ENCODE results near the gene ARHGAP33. TPM values are rescaled to one million over a fixed set of nuclear protein-coding genes. Genes with fewer than 3 reads are reported as not detected.
A peak's percentile ranks its signal among the peaks of the same experiment; 100 is the strongest.

Gene ARHGAP33
- total and polyA plus RNA-seq, 4 donors, result 3.1 to 16.6 (median 12.2) TPM

DNA sequence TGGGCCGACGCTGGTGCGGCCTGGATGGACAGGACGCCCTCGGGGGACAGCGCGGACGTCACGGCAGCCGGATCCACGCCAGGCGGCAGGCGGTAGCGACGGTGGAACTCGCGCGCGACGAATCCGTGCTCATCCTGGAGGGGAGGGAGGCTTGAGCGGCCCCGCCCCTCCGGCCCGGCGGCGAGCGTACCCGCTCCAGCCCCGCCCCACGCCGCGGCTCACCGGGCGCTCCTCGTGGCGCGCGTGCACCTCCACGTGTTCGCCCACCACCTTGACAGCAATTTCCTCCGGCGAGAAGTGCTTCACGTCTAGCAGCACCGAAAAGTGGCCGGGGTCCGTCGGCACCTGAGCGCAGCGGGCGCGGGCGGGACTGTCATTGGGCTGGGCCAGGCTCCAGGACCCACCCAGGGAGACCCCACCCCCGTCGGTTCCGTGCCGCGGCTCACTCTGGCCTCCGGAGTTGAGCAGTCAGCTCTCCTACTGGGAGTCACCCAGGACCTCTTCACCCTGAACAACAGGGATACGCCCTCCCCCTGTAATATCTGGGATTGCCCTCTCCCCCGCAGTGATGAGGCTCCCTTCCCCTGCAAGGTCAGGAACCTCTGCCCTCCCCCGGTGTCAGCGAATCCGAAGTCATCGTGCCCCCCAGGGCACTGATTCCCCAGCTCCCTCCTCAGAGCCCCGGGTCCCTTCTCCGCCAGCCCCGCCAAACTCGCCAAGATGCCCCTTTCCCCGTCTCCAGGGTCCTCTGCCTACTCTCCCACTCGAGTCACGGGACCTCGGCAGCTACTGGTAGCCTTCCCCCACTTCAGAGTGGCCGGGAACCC lies 19.6 kb upstream of the ARHGAP33 start:
- Histone ChIP-seq H3K36me3 (ENCODE audit: control insufficient read depth in 4 of 4, insufficient read depth in 4 of 4, low read length in 4 of 4) (peaks cover 0 to 26% (median 17%) of the 10 kb centered on the region in 4 donors), H3K4me1 (ENCODE audit: control insufficient read depth in 5 of 5, insufficient read depth in 5 of 5, low read length in 5 of 5) (peaks cover 0 to 32% (median 14%) of the 10 kb centered on the region in 5 donors), H3K4me3 (no peak overlapping the region), H3K27ac (ENCODE audit: low read depth in 1 of 2, low read length in 1 of 2) (peak overlapping the region; percentile 88 to 97), H3K27me3 (ENCODE audit: control insufficient read depth in 3 of 3, insufficient read depth in 3 of 3, low read length in 2 of 3) (peaks cover 0 to 4% (median 0%) of the 10 kb centered on the region in 3 donors), H3K9ac (ENCODE audit: insufficient read depth in 1 of 2, low read length in 2 of 2) (peak overlapping the region in 1 of 2 donors; percentile 68), H3K9me3 (ENCODE audit: control insufficient read depth in 4 of 4, insufficient read depth in 3 of 4, low read length in 3 of 4) (peaks cover 0 to 1% (median 0%) of the 10 kb centered on the region in 4 donors)
- TF ChIP-seq, protein P1, sequence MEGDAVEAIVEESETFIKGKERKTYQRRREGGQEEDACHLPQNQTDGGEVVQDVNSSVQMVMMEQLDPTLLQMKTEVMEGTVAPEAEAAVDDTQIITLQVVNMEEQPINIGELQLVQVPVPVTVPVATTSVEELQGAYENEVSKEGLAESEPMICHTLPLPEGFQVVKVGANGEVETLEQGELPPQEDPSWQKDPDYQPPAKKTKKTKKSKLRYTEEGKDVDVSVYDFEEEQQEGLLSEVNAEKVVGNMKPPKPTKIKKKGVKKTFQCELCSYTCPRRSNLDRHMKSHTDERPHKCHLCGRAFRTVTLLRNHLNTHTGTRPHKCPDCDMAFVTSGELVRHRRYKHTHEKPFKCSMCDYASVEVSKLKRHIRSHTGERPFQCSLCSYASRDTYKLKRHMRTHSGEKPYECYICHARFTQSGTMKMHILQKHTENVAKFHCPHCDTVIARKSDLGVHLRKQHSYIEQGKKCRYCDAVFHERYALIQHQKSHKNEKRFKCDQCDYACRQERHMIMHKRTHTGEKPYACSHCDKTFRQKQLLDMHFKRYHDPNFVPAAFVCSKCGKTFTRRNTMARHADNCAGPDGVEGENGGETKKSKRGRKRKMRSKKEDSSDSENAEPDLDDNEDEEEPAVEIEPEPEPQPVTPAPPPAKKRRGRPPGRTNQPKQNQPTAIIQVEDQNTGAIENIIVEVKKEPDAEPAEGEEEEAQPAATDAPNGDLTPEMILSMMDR (IDR thresholded peaks at IDR 0.05; ENCODE audit: control extremely low read depth, extremely low read depth), result no peak
- 23 to 26% methylated on average over 57 to 74 of the region's 74 CpGs for WGBS, 2 donors
- ATAC-seq (ENCODE audit: insufficient read depth, low FRiP score), result no peak
- peak; percentile 45 to 73 (median 61) for DNase-seq

DNA sequence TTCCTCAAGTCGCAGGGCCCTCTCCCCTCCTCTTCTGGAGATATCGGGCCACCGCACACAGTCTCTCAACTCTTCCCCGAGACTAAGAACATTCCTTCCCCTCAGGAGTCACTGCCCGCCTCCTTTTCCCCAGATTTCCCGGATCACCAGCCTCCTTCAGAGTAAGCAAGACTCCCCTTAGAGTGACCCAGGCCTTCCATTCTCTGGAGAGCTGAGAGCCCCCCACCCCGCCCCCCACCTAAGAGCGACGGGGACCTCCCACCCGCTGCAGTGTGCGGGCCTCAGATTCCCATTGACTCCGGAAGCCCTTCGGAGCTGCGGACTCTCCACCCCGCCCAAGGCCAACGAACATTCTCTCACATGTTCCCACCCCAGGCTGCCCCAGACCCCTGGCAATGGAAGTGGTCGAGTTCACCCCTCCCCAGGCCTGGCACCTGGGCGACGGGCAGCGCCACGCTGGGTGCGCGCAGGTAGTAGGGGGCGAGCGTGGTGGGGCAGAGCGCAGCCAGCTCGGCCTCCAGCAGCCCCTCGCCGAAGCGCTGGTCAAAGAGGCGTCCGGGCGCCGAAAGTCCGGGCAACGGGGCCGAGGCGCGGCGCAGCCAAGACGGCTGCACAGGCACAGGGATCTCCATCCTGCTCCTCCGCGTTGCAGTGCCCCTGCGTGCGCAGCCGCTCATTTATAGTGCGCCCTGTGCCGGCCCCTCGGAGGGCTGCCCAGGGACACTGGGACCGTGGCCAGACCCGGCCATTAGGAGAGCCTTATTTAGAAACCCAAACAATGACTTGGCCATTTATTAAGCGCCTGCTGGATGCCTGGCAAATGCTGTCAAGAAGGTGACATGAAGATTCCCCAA lies 18.8 kb upstream of the ARHGAP33 start, which contains the start of gene HSPB6:
HSPB6 (minus strand) TSS at position 653 of the 854 bp plus-strand sequence; CDS start at position 632, 21 bp downstream.
- TF ChIP-seq, protein P1 (IDR thresholded peaks at IDR 0.05; ENCODE audit: control extremely low read depth, extremely low read depth), result no peak
- Histone ChIP-seq H3K4me1 (ENCODE audit: control insufficient read depth in 5 of 5, insufficient read depth in 5 of 5, low read length in 5 of 5) (peaks cover 0 to 32% (median 14%) of the 10 kb centered on the region in 5 donors), H3K9ac (ENCODE audit: insufficient read depth in 1 of 2, low read length in 2 of 2) (peak within 1 kb of the TSS in 1 of 2 donors; percentile 68), H3K4me3 (peak within 1 kb of the TSS; percentile 16), H3K36me3 (ENCODE audit: control insufficient read depth in 4 of 4, insufficient read depth in 4 of 4, low read length in 4 of 4) (peaks cover 0 to 26% (median 17%) of the 10 kb centered on the region in 4 donors), H3K9me3 (ENCODE audit: control insufficient read depth in 4 of 4, insufficient read depth in 3 of 4, low read length in 3 of 4) (peaks cover 0 to 4% (median 0%) of the 10 kb centered on the region in 4 donors), H3K27me3 (ENCODE audit: control insufficient read depth in 3 of 3, insufficient read depth in 3 of 3, low read length in 2 of 3) (peaks cover 0 to 4% (median 0%) of the 10 kb centered on the region in 3 donors), H3K27ac (ENCODE audit: low read depth in 1 of 2, low read length in 1 of 2) (peak within 1 kb of the TSS; percentile 88 to 97)
- 3 to 9% methylated on average over 50 to 52 of the region's 52 CpGs for WGBS, 2 donors
- ATAC-seq (ENCODE audit: insufficient read depth, low FRiP score) (no peak), DNase-seq (peak; percentile 88 to 92 (median 91))

DNA sequence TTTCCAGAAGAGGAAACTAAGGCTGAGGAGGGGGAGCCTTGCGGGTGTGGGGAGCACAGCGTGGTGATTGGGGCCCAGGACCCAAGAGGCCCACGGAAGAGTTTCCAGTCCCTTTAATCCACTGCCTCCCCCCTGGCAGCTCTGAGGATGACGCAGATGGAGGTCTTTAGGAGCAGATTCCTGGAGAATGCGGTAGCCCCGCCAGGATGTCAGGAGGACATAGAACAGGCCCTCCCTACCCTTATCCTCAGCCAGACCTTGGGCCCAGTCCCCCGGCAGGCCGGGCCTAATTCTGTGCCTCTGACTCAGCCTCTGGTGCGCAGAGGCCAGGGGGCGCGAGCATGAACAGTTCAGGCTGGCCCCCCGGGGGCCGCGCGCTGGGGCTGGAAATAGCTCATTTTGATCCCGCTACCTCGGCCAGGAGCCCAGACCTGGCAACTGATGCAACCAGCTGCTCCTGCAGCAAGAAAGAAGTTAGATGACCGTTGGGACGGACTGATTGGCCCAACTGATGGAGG lies 18.1 kb upstream of the ARHGAP33 start:
- Histone ChIP-seq H3K4me3 (no peak overlapping the region), H3K4me1 (ENCODE audit: control insufficient read depth in 5 of 5, insufficient read depth in 5 of 5, low read length in 5 of 5) (peaks cover 0 to 32% (median 14%) of the 10 kb centered on the region in 5 donors)
- ATAC-seq (ENCODE audit: insufficient read depth, low FRiP score), result peak; percentile 6

More for the DNA sequence above, 18.1 kb upstream of the ARHGAP33 start:
- Histone ChIP-seq H3K27ac (ENCODE audit: low read depth in 1 of 2, low read length in 1 of 2) (peak overlapping the region; percentile 88 to 97), H3K27me3 (ENCODE audit: control insufficient read depth in 3 of 3, insufficient read depth in 3 of 3, low read length in 2 of 3) (peaks cover 0 to 4% (median 0%) of the 10 kb centered on the region in 3 donors), H3K9ac (ENCODE audit: insufficient read depth in 1 of 2, low read length in 2 of 2) (peak overlapping the region in 1 of 2 donors; percentile 56), H3K36me3 (ENCODE audit: control insufficient read depth in 4 of 4, insufficient read depth in 4 of 4, low read length in 4 of 4) (peaks cover 0 to 25% (median 21%) of the 10 kb centered on the region in 4 donors), H3K9me3 (ENCODE audit: control insufficient read depth in 4 of 4, insufficient read depth in 3 of 4, low read length in 3 of 4) (peaks cover 0 to 4% (median 0%) of the 10 kb centered on the region in 4 donors)
- WGBS, 2 donors, result 7 to 11% methylated on average over 18 to 19 of the region's 19 CpGs
- peak; percentile 89 to 94 (median 92) for DNase-seq
- TF ChIP-seq, protein P1 (IDR thresholded peaks at IDR 0.05; ENCODE audit: control extremely low read depth, extremely low read depth), result no peak

All from lung (tissue), 12 donors.